A673 (cell line): ENCODE measurements around the gene TRIM41. TPM values are rescaled to one million over a fixed set of nuclear protein-coding genes. Genes with fewer than 3 reads are reported as not detected.
"Not testable (repeated sequence)": the region's sequence is repeated elsewhere in the genome, so short reads cannot be mapped to it uniquely, and the experiment has no call there.

ENCODE experiments used
- BruUV-seq: library from RNA; stranded (reverse); fragments of 400-500 nt; replicated peaks from 2 replicates; lab custom pipeline; 2021; lab: Mats Ljungman, UMichigan
- CTCF ChIA-PET: fragments of 300-600 bp; sonication (Branson Sonifier 250); formaldehyde crosslinking; loops from one replicate; lab custom pipeline; 2022; ENCODE audit warnings: antibody characterized with exemption; lab: Charles Lee
- POLR2A ChIA-PET: fragments of 300-600 bp; sonication (Branson Sonifier 250); formaldehyde crosslinking; loops from one replicate; lab custom pipeline; 2022; ENCODE audit warnings: antibody characterized with exemption; ENCODE audit not compliant: low non-redundant PET; lab: Charles Lee
- DNase-seq: peaks from one replicate; pipeline ENCODE4 v3.0.0-alpha.2; 2015; ENCODE audit warnings: low spot score
- H3K27ac ChIP-seq: fragments of 200-600 bp; sonication (generic); 2 replicates; pipeline ENCODE4 v1.5.1; 2016; ENCODE audit warnings: mixed run types, low read depth, mild to moderate bottlenecking, mixed read lengths, antibody characterized with exemption, low read length; ENCODE audit not compliant: poor library complexity, severe bottlenecking
- H3K27me3 ChIP-seq: fragments of 200-600 bp; sonication (generic); replicated peaks from 2 replicates; pipeline ENCODE4 v1.6.1; 2017; ENCODE audit warnings: mixed run types, low read depth, mild to moderate bottlenecking, mixed read lengths, antibody characterized with exemption, low read length; ENCODE audit not compliant: insufficient read depth, poor library complexity
- H3K36me3 ChIP-seq: fragments of 200-600 bp; sonication (generic); 2 replicates; pipeline ENCODE4 v1.6.1; 2016; ENCODE audit warnings: mixed run types, mild to moderate bottlenecking, mixed read lengths, antibody characterized with exemption, low read length; ENCODE audit not compliant: insufficient read depth, poor library complexity, severe bottlenecking
- H3K4me1 ChIP-seq: fragments of 200-600 bp; sonication (generic); 2 replicates; pipeline ENCODE4 v1.6.1; 2017; ENCODE audit warnings: mixed run types, mild to moderate bottlenecking, mixed read lengths, antibody characterized with exemption, low read length; ENCODE audit not compliant: insufficient read depth, poor library complexity, severe bottlenecking
- H3K4me3 ChIP-seq: fragments of 200-600 bp; sonication (generic); 2 replicates; pipeline ENCODE4 v1.5.1; 2016; ENCODE audit warnings: low read depth, mixed run types, mild to moderate bottlenecking, mixed read lengths, low read length; ENCODE audit not compliant: poor library complexity, severe bottlenecking
- H3K9me3 ChIP-seq: fragments of 200-600 bp; sonication (generic); 2 replicates; pipeline ENCODE4 v1.6.1; 2016; ENCODE audit warnings: mixed run types, low read depth, mild to moderate bottlenecking, mixed read lengths, antibody characterized with exemption, low read length; ENCODE audit not compliant: poor library complexity, severe bottlenecking
- CTCF ChIP-seq: fragments of 300-800, 200-600 bp; sonication (generic); conservative IDR thresholded peaks from 2 replicates; pipeline ENCODE4 v1.5.1; 2017; ENCODE audit warnings: low read depth, mild to moderate bottlenecking, antibody characterized with exemption, low read length, moderate library complexity, mixed read lengths
- EZH2 ChIP-seq: fragments of 200-600 bp; sonication (generic); IDR thresholded peaks from 2 replicates; pipeline ENCODE4 v1.6.1; 2017; ENCODE audit warnings: borderline replicate concordance, low read depth, mild to moderate bottlenecking, mixed read lengths, antibody characterized with exemption, low read length; ENCODE audit not compliant: poor library complexity, severe bottlenecking
- intact Hi-C: fragments of 100-400 bp; cut with micrococcal nuclease; formaldehyde crosslinking; loops from one replicate; pipeline ENCODE4 v1.10.0; 2022; ENCODE audit not compliant: unreplicated experiment
- total RNA-seq: library from RNA; stranded (reverse); gene quantifications from 2 replicates; pipeline ENCODE4 v1.2.3, GENCODE V29; 2021

TRIM41 gene
- total RNA-seq, 1 experiment from 2014 or later = 24.6 TPM

- Histone ChIP-seq H3K27me3 (no peaks in the 10 kb centered on the region), H3K9me3 (no peaks in the 10 kb centered on the region), H3K4me1 (no peaks in the 10 kb centered on the region), H3K27ac (no peak overlapping the region), H3K4me3 (no peak overlapping the region), H3K36me3 (no peaks in the 10 kb centered on the region)
- POLR2A ChIA-PET = no interaction called here
- intact Hi-C loops = no loop called here
- no peak for DNase-seq
- CTCF ChIA-PET = no interaction called here
- no TSS peak for BruUV-seq
- TF ChIP-seq EZH2 = no peak
- TF ChIP-seq CTCF = no peak
Observed at GRCh38 chr5:181280251-181280762, 57.2 kb downstream of the TRIM41 start.

GRCh38 chr5:181281077-181281983, 58.2 kb downstream of the TRIM41 start:
- no TSS peak for BruUV-seq
- no peak for DNase-seq
- H3K4me1 ChIP-seq = no peaks in the 10 kb centered on the region
- ChIA-PET POLR2A (no interaction called here), CTCF (no interaction called here)
- H3K27me3 ChIP-seq = no peaks in the 10 kb centered on the region
- H3K9me3 ChIP-seq = no peaks in the 10 kb centered on the region
- no peak for TF ChIP-seq EZH2
- intact Hi-C loops = no loop called here
- H3K36me3 ChIP-seq = no peaks in the 10 kb centered on the region
- no peak overlapping the region for H3K27ac ChIP-seq
- H3K4me3 ChIP-seq = no peak overlapping the region

- H3K4me3 ChIP-seq = no peak overlapping the region
- ChIA-PET POLR2A (no interaction called here), CTCF (no interaction called here)
- H3K27ac ChIP-seq = no peak overlapping the region
- no peaks in the 10 kb centered on the region for H3K36me3 ChIP-seq
- no TSS peak for BruUV-seq
- H3K9me3 ChIP-seq = no peaks in the 10 kb centered on the region
- DNase-seq = no peak
- no peaks in the 10 kb centered on the region for H3K4me1 ChIP-seq
- no peaks in the 10 kb centered on the region for H3K27me3 ChIP-seq
- intact Hi-C loops = no loop called here
- TF ChIP-seq EZH2 (no peak), CTCF (no peak)
Observed at GRCh38 chr5:181281984-181282316, 58.9 kb downstream of the TRIM41 start.

GRCh38 chr5:181282415-181282814, 59.3 kb downstream of the TRIM41 start:
- BruUV-seq, H3K36me3 ChIP-seq, CTCF ChIA-PET, H3K4me1 ChIP-seq, H3K27ac ChIP-seq, H3K9me3 ChIP-seq, POLR2A ChIA-PET, H3K4me3 ChIP-seq, intact Hi-C loops, H3K27me3 ChIP-seq, DNase-seq: not testable (repeated sequence)
